Right lobe of liver (tissue), 6 donors: Measurements from ENCODE around the gene TENM4. TPM values are rescaled to one million over a fixed set of nuclear protein-coding genes. Genes with fewer than 3 reads are reported as not detected.

Experiments
- ATAC-seq, 4 donors: fragments of 200-7000 bp; cut with Tn5 transposase; one replicate each; pipeline ENCODE4 v1.9.1; 2020; ENCODE audit warnings: mild to moderate bottlenecking in 4 of 4, moderate library complexity in 4 of 4
- DNase-seq, 3 donors: peaks; one replicate each; pipeline ENCODE4 v3.0.0-alpha.2; 2020
- H3K27ac ChIP-seq, 3 donors: fragments of 200-600 bp; one replicate each; pipeline ENCODE4 v1.8.0; 2022
- H3K27me3 ChIP-seq, 2 donors: fragments of 200-600 bp; one replicate each; pipeline ENCODE4 v1.8.0; 2022
- H3K36me3 ChIP-seq, 4 donors: fragments of 200-600 bp; sonication (generic) in 1 of 4; one replicate each; pipeline versions ENCODE4 v1.5.1 to v1.8.0; 2017 to 2022; ENCODE audit warnings: control low read depth in 1 of 4
- H3K4me1 ChIP-seq, 4 donors: fragments of 200-600 bp; sonication (generic) in 1 of 4; one replicate each; pipeline versions ENCODE4 v1.5.1 to v1.8.0; 2017 to 2022; ENCODE audit warnings: control low read depth in 1 of 4
- H3K4me3 ChIP-seq, 3 donors: fragments of 200-600 bp; one replicate each; pipeline ENCODE4 v1.8.0; 2022
- H3K9me3 ChIP-seq, 4 donors: fragments of 200-600 bp; sonication (generic) in 1 of 4; one replicate each; pipeline versions ENCODE4 v1.5.1 to v1.8.0; 2017 to 2022; ENCODE audit warnings: control low read depth in 1 of 4
- CTCF ChIP-seq, 4 donors: fragments of 200-600 bp in 3 of 4; fragments of 450-650 bp in 1 of 4; IDR thresholded peaks; one replicate each; pipeline versions ENCODE4 v1.5.1 to v1.8.0; 2016 to 2022; ENCODE audit warnings: antibody characterized with exemption in 4 of 4, mild to moderate bottlenecking in 2 of 4
- POLR2A ChIP-seq: fragments of 450-650 bp; IDR thresholded peaks from one replicate; pipeline ENCODE4 v1.6.1; 2017; ENCODE audit warnings: antibody characterized with exemption, mild to moderate bottlenecking
- WGBS: methylation state at CpG from one replicate; pipeline ENCODE4 v1.1.6; 2018; ENCODE audit warnings: low coverage, low lambda C conversion rate; ENCODE audit not compliant: insufficient coverage; ENCODE audit errors: missing lambda C conversion rate; 5-methylcytosine and 5-hydroxymethylcytosine counted together
- intact Hi-C, 2 donors: fragments of 100-400 bp; cut with DNase I; formaldehyde crosslinking; loops; one replicate each; pipeline versions ENCODE4 v1.11.2 to v1.14.1; 2022
- total RNA-seq, 6 experiments: library from RNA; depleted of rRNA in 2 of 6; stranded (reverse); fragments of >200 nt in 2 of 6; fragmentation: NEBNext Ultra II Directional in 3 of 6; extraction: Animal tissue kit (Norgen Biotek cat#: 25700) in 3 of 6; gene quantifications; one replicate each; pipeline versions ENCODE4 v1.1.0 to v1.2.4, GENCODE V29; 2016 to 2023
- donor health status: DM: no; HTN: yes; CAD: no.
- donor health status: DM: no; HTN: no; CAD: no.
- donor health status: DM: no; HTN: no; CAD: no.
- donor health status: DM: no; HTN: yes; CAD: no.
- donor health status: DM: no; HTN: yes; CAD: no.

Gene TENM4
- total RNA-seq, 6 experiments from 2014 or later: 0.04 to 0.58 (median 0.14) TPM; not detected in 2

GRCh38 chr11:79249295-79249993, 191.4 kb downstream of the TENM4 start:
- H3K36me3 ChIP-seq: no peaks in the 10 kb centered on the region
- H3K4me3 ChIP-seq: no peak overlapping the region
- no peak overlapping the region for H3K27ac ChIP-seq
- 65% methylated on average over 5 of the region's 5 CpGs for WGBS
- ATAC-seq (no peak), DNase-seq (no peak)
- no peaks in the 10 kb centered on the region for H3K27me3 ChIP-seq
- intact Hi-C loops: no loop called here
- TF ChIP-seq CTCF (IDR thresholded peaks at IDR 0.05) (no peak), POLR2A (no peak)
- H3K9me3 ChIP-seq: no peaks in the 10 kb centered on the region
- H3K4me1 ChIP-seq: no peaks in the 10 kb centered on the region

- no peaks in the 10 kb centered on the region for H3K4me1 ChIP-seq
- intact Hi-C loops: no loop called here
- WGBS: 54% methylated on average over 2 of the region's 2 CpGs
- no peak overlapping the region for H3K27ac ChIP-seq
- H3K4me3 ChIP-seq: no peak overlapping the region
- DNase-seq (no peak), ATAC-seq (no peak)
- TF ChIP-seq POLR2A (no peak), CTCF (IDR thresholded peaks at IDR 0.05) (no peak)
- no peaks in the 10 kb centered on the region for H3K27me3 ChIP-seq
- no peaks in the 10 kb centered on the region for H3K36me3 ChIP-seq
- H3K9me3 ChIP-seq: no peaks in the 10 kb centered on the region
These were observed 196.0 kb downstream of the TENM4 start for GRCh38 chr11:79244798-79245197.

- no peak for ATAC-seq
- intact Hi-C loops: no loop called here
- TF ChIP-seq POLR2A: no peak
- no peak for TF ChIP-seq CTCF (IDR thresholded peaks at IDR 0.05)
- H3K36me3 ChIP-seq: no peaks in the 10 kb centered on the region
- DNase-seq: no peak
- H3K9me3 ChIP-seq: no peaks in the 10 kb centered on the region
- no peaks in the 10 kb centered on the region for H3K4me1 ChIP-seq
- no peaks in the 10 kb centered on the region for H3K27me3 ChIP-seq
- 54% methylated on average over 5 of the region's 6 CpGs for whole genome bisulfite sequencing
- H3K4me3 ChIP-seq: no peak overlapping the region
- no peak overlapping the region for H3K27ac ChIP-seq
These were observed 196.5 kb downstream of the TENM4 start for GRCh38 chr11:79244241-79244772.

GRCh38 chr11:79243422-79244210, 197.2 kb downstream of the TENM4 start:
- H3K4me1 ChIP-seq: no peaks in the 10 kb centered on the region
- H3K9me3 ChIP-seq: no peaks in the 10 kb centered on the region
- WGBS: 56% methylated on average over 6 of the region's 16 CpGs
- H3K27me3 ChIP-seq: no peaks in the 10 kb centered on the region
- ATAC-seq (no peak), DNase-seq (no peak)
- intact Hi-C loops: no loop called here
- H3K27ac ChIP-seq: no peak overlapping the region
- TF ChIP-seq POLR2A: no peak
- TF ChIP-seq CTCF (IDR thresholded peaks at IDR 0.05): no peak
- no peak overlapping the region for H3K4me3 ChIP-seq
- H3K36me3 ChIP-seq: no peaks in the 10 kb centered on the region
